Esophagus muscularis mucosa (tissue), 4 donors: ENCODE results near the gene SLC9A5. TPM values are rescaled to one million over a fixed set of nuclear protein-coding genes. Genes with fewer than 3 reads are reported as not detected.

Source experiments
- DNase-seq: peaks from one replicate; pipeline ENCODE4 v3.0.0-alpha.2; 2017; ENCODE audit errors: extremely low spot score
- H3K27ac ChIP-seq, 4 donors: fragments of 200-600 bp; sonication (generic); replicated peaks in 1 of 4; 1 replicate in 3 of 4; 2 replicates in 1 of 4; pipeline ENCODE4 v1.5.1; 2016 to 2019; ENCODE audit warnings: mild to moderate bottlenecking in 1 of 4
- H3K27me3 ChIP-seq, 4 donors: fragments of 200-600 bp; sonication (generic); one replicate each; pipeline versions ENCODE4 v1.5.1 to v1.6.0; 2016 to 2019
- H3K36me3 ChIP-seq, 4 donors: fragments of 200-600 bp; sonication (generic); one replicate each; pipeline ENCODE4 v1.5.1; 2016 to 2019
- H3K4me1 ChIP-seq, 4 donors: fragments of 200-600 bp; sonication (generic); one replicate each; pipeline ENCODE4 v1.5.1; 2016 to 2019
- H3K4me3 ChIP-seq, 4 donors: fragments of 200-600 bp; sonication (generic); 1 replicate in 2 of 4; 2 replicates in 2 of 4; pipeline ENCODE4 v1.5.1; 2016 to 2019; ENCODE audit warnings: mild to moderate bottlenecking in 4 of 4, moderate library complexity in 1 of 4
- H3K9me3 ChIP-seq, 4 donors: fragments of 200-600 bp; sonication (generic); 1 replicate in 3 of 4; 2 replicates in 1 of 4; pipeline ENCODE4 v1.5.1; 2016 to 2019
- EP300 ChIP-seq: sonication (generic); formaldehyde crosslinking; IDR thresholded peaks from one replicate; pipeline ENCODE4 v1.6.1; 2017; ENCODE audit warnings: antibody characterized with exemption
- POLR2A ChIP-seq: fragments of 450-650 bp; IDR thresholded peaks from one replicate; pipeline ENCODE4 v1.6.1; 2017; ENCODE audit warnings: antibody characterized with exemption, moderate library complexity, mild to moderate bottlenecking, low read depth
- POLR2AphosphoS5 ChIP-seq, 2 donors: sonication (generic); formaldehyde crosslinking; IDR thresholded peaks; one replicate each; pipeline ENCODE4 v1.6.1; 2017; ENCODE audit warnings: antibody characterized with exemption in 2 of 2
- WGBS: methylation state at CpG from one replicate; pipeline ENCODE4 v1.1.5; 2018; 5-methylcytosine and 5-hydroxymethylcytosine counted together
- intact Hi-C: fragments of 100-400 bp; cut with DNase I; formaldehyde crosslinking; loops from one replicate; pipeline ENCODE4 v1.15.1; 2023
- total RNA-seq, 4 donors: library from RNA; depleted of rRNA; stranded (reverse); fragments of >200 nt; gene quantifications; one replicate each; pipeline versions ENCODE4 v1.1.0 to v1.2.1, GENCODE V29; 2016
- TF ChIP-seq, protein P1 (sequence below), 3 experiments: fragments of 200-600 bp in 2 of 3; fragments of 450-650 bp in 1 of 3; sonication (generic) in 2 of 3; IDR thresholded peaks; one replicate each; pipeline ENCODE4 v1.5.1; 2017 to 2019; ENCODE audit warnings: antibody characterized with exemption in 3 of 3, mild to moderate bottlenecking in 2 of 3, moderate library complexity in 1 of 3

SLC9A5 gene
- total RNA-seq, 4 donors from 2014 or later, result 0.13 to 0.69 (median 0.37) TPM

DNA sequence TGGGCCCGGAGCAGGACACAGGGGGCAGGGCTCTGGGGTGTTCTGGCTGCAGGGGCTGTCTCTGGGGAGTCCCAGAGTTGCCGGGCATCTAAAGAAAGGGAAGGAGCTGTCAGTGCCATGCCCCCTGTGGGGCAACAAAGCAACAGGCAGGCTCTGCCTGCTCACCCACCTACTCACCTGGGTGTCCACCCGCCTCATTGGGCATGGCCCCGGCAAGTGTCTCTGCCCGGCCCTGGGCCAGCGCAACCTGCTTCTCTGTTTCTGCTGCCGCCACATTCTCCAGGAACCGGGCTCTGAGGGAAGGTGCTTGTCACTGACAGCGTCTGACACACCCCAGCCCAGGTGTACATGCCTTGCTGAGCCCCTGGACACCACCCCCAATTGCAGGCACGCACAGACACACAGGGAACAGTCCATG lies 14.6 kb upstream of the SLC9A5 start:
- H3K4me3 ChIP-seq, result no peak overlapping the region
- peaks cover 61 to 99% (median 95%) of the 10 kb centered on the region in 4 donors for H3K36me3 ChIP-seq
- no peaks in the 10 kb centered on the region for H3K27me3 ChIP-seq
- no peaks in the 10 kb centered on the region for H3K4me1 ChIP-seq
- H3K9me3 ChIP-seq, result no peaks in the 10 kb centered on the region
- intact Hi-C loops, result no loop called here
- no peak for TF ChIP-seq EP300
- no peak for TF ChIP-seq POLR2AphosphoS5 (IDR thresholded peaks at IDR 0.05)
- TF ChIP-seq POLR2A, result no peak
- TF ChIP-seq, protein P1, sequence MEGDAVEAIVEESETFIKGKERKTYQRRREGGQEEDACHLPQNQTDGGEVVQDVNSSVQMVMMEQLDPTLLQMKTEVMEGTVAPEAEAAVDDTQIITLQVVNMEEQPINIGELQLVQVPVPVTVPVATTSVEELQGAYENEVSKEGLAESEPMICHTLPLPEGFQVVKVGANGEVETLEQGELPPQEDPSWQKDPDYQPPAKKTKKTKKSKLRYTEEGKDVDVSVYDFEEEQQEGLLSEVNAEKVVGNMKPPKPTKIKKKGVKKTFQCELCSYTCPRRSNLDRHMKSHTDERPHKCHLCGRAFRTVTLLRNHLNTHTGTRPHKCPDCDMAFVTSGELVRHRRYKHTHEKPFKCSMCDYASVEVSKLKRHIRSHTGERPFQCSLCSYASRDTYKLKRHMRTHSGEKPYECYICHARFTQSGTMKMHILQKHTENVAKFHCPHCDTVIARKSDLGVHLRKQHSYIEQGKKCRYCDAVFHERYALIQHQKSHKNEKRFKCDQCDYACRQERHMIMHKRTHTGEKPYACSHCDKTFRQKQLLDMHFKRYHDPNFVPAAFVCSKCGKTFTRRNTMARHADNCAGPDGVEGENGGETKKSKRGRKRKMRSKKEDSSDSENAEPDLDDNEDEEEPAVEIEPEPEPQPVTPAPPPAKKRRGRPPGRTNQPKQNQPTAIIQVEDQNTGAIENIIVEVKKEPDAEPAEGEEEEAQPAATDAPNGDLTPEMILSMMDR (IDR thresholded peaks at IDR 0.05), result no peak
- no peak overlapping the region for H3K27ac ChIP-seq
- DNase-seq, result no peak
- WGBS, result 94% methylated on average over 8 of the region's 10 CpGs

DNA sequence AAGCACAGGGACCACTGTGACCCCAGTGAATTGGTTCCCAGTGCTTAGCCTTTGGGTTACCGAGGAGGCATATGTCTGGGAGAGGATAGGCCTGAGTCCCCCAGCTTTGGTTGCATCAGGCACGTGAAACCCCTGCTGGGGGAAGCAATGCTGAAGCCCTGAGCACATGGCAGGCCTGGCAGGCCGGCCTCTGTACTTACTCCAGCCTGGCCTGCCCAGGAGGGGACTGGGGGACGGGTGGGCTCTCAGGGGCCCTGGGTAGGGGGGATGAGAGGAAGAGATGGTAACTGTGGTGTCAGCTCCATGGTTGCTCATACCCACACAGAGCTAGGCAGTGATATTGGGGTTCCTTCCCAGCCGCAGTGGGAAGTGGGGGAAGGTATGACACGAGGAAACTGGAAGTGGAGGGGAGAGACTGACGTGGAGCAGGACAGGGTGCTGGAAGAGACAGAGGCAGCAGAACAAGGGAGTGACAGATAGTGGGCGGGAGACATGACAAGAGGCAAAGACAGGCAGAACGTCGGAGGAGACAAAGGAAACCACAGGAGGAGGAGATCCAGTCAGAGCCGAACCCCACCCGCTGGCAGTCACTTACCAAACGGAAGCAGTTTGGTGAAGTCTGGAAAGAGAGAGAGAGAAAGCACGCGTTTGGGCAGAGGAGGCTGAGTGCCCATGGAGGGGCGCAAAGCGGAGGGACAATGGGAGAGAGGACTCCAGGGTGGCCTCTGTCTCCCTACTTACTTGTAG lies 12.8 kb upstream of the SLC9A5 start:
- no peak for DNase-seq
- Histone ChIP-seq H3K27ac (no peak overlapping the region), H3K4me1 (peaks cover 8 to 10% (median 8%) of the 10 kb centered on the region in 4 donors), H3K27me3 (no peaks in the 10 kb centered on the region), H3K36me3 (peaks cover 45 to 89% (median 84%) of the 10 kb centered on the region in 4 donors), H3K9me3 (no peaks in the 10 kb centered on the region), H3K4me3 (no peak overlapping the region)
- intact Hi-C loops, result no loop called here
- TF ChIP-seq, protein P1 (IDR thresholded peaks at IDR 0.05), result no peak
- TF ChIP-seq POLR2A (no peak), POLR2AphosphoS5 (IDR thresholded peaks at IDR 0.05) (no peak), EP300 (no peak)
- 84% methylated on average over 17 of the region's 17 CpGs for WGBS

DNA sequence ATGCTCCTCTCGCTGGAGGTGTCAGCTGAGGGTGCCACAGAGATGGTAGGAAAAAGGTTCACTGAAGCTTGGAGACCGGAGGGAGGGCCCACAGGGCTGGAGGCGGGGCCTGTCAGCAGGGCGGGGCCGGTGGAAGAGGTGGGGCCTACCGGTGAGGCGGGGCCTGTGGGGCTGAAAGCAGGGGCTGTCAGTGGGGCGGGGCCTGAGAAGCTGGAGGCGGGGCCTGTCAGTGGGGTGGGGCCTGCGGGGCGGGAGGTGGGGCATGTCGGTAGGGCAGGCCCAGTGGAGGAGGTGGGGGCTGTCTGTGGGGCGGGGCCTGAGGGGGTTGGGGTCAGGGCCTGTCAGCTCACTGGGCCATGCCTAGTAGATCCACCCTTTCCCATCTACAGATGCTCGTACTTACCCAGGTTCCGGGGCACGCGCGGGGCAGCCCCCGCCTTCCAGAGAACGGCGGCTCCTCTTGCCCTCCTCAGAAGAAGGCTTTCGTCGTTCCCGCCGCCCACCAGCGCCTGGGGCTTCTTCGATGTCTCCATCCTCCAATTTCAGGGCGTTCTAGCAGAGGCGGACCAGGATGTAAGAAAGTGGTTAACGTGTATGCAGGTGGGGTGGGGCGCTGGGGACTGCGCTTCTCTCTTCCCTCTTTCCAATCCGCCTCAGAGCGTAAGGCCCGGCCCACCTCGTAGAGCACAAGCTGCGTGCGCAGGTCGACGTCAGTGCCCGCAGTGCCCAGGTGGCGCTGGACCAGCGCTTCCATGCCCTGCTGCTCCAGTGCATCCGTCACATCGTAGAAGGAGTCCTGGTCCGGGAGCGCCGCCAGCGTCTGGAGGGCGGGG lies 12.0 kb upstream of the SLC9A5 start:
- no peaks in the 10 kb centered on the region for H3K27me3 ChIP-seq
- no peaks in the 10 kb centered on the region for H3K9me3 ChIP-seq
- no peak overlapping the region for H3K27ac ChIP-seq
- no peak for DNase-seq
- peaks cover 42 to 81% (median 76%) of the 10 kb centered on the region in 4 donors for H3K36me3 ChIP-seq
- H3K4me1 ChIP-seq, result peaks cover 15 to 18% (median 16%) of the 10 kb centered on the region in 4 donors
- WGBS, result 73% methylated on average over 31 of the region's 50 CpGs
- intact Hi-C loops, result no loop called here
- TF ChIP-seq, protein P1 (IDR thresholded peaks at IDR 0.05), result no peak
- no peak for TF ChIP-seq POLR2A
- no peak for TF ChIP-seq POLR2AphosphoS5 (IDR thresholded peaks at IDR 0.05)
- no peak overlapping the region for H3K4me3 ChIP-seq

DNA sequence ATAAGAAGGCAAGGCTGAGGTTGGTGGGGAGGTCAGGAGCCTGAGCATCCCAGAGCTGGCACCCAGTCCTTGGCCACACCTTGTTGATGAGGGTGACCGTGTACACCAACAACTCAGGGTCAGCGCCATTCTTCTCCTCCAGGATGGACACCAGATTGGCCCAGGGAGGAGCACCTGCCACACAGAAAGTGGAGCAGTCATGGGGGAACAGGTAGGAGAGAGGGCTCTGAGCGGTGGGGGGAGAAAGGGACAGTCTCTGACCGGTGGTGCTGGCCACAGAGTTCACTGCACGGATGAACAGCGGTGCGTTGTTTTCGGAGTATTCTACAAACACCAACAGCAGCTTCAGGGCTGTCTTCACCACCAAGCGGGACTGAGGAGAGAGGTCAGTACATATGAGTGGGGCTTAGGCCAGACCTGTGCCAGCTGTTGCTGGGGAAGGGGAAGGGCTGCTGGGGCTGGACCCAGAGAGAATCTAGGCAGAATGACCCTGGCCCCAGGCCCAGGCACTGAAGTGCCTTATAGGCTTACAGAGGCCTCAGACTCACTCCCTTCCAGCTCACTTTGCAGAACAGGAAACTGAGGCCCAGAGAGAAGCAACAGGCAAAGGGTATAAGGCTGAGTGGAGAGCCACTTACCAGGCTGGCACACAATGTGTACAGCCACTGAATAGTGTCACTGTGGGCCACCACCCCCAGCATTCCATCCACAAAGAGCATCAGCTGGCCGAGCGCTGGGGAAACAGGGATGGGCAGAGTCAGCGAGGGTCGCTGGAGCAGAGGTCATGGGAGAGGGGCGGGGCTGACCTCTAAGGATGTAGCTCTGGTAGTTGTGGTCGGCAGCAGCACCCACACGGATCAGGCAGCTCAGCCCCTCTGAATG lies 11.1 kb upstream of the SLC9A5 start:
- intact Hi-C loops, result no loop called here
- Histone ChIP-seq H3K9me3 (no peaks in the 10 kb centered on the region), H3K4me1 (peaks cover 23 to 26% (median 24%) of the 10 kb centered on the region in 4 donors), H3K4me3 (no peak overlapping the region), H3K36me3 (peaks cover 40 to 74% (median 71%) of the 10 kb centered on the region in 4 donors), H3K27me3 (no peaks in the 10 kb centered on the region), H3K27ac (no peak overlapping the region)
- DNase-seq, result no peak
- TF ChIP-seq EP300 (no peak), POLR2A (no peak), POLR2AphosphoS5 (IDR thresholded peaks at IDR 0.05) (no peak)
- 82% methylated on average over 16 of the region's 16 CpGs for WGBS
